GM12875 (cell line): ENCODE results near the gene IP6K1.
A peak's percentile ranks its signal among the peaks of the same experiment; 100 is the strongest.
"Not testable (repeated sequence)": the region's sequence is repeated elsewhere in the genome, so short reads cannot be mapped to it uniquely, and the experiment has no call there.

ENCODE experiments used
- H3K4me3 ChIP-seq: one replicate; pipeline ENCODE4 v1.5.1; 2011; ENCODE audit warnings: low read depth, low read length, control low read depth
- TF ChIP-seq, protein P1 (sequence below): IDR thresholded peaks from 2 replicates; pipeline ENCODE4 v1.5.1; 2011; ENCODE audit warnings: low read depth, mild to moderate bottlenecking, control low read depth, inconsistent platforms, low read length, moderate library complexity, borderline replicate concordance; ENCODE audit not compliant: insufficient read depth

IP6K1 gene

DNA sequence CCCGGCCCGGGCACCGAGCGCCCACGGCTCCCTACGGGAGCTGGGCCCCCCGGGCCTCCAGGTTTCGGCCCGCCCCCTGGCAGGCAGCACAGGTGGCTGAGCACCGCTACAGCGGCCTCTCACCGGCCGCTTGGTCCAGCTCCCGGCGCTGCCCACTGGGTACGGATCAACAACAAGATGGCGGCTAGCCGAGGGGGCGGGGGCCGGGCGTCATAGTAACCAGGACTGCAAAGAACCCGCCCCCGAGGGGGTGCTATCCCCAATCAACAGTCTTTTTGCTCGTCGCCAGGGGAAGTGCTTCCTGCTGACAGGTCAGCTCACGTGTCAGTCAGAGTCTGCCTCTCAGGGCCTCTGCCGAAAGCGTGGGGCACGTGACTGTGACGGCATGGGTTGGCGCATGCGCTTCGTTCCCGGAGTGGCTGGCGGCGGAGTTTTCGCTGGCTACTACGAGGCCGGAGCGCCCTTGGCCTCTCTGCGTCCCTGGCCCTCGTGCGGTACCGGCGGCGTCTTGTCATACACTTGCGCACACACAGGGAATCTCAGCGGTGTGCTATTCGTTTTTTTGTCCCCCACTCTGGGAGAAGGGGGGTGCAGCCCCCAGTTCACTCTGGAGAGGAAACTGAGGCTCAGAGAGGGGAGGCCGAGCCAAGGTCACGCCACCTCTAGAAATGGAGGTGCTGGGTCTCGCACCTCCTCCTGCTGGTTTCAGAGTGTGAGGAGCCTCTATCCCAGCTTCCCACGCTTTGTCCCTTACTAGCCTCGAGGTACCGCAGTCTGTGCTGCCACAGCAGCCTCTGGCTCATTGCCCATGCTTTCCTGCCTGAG lies at the start of gene IP6K1:
TSS of gene IP6K1 (minus strand) at position 186 of the 825 bp plus-strand sequence. CDS start 38,502 bp downstream, outside the sequence.
- peak within 1 kb of the TSS; percentile 85 for H3K4me3 ChIP-seq
- TF ChIP-seq, protein P1, sequence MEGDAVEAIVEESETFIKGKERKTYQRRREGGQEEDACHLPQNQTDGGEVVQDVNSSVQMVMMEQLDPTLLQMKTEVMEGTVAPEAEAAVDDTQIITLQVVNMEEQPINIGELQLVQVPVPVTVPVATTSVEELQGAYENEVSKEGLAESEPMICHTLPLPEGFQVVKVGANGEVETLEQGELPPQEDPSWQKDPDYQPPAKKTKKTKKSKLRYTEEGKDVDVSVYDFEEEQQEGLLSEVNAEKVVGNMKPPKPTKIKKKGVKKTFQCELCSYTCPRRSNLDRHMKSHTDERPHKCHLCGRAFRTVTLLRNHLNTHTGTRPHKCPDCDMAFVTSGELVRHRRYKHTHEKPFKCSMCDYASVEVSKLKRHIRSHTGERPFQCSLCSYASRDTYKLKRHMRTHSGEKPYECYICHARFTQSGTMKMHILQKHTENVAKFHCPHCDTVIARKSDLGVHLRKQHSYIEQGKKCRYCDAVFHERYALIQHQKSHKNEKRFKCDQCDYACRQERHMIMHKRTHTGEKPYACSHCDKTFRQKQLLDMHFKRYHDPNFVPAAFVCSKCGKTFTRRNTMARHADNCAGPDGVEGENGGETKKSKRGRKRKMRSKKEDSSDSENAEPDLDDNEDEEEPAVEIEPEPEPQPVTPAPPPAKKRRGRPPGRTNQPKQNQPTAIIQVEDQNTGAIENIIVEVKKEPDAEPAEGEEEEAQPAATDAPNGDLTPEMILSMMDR = no peak

DNA sequence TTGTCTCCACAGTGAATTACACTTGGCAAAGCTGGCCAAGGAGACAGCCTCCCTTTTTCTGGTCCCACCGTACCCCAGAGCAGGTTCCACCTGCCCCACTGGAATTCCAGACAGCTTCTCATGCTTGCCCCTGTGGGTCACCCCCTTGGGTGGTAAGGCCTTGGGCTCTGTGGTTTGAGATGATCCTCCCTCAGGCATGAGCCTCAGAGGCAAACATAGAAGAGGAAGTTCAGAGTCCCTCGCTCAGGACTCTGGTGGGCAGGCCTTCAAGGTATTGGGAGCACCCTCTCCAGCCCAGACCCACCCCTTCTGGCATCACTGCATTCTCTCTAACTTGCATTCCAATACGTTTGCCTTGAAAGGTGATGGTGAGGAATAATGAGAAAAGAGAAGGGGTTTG lies 45.0 kb upstream of the IP6K1 start:
- TF ChIP-seq, protein P1 = no peak
- H3K4me3 ChIP-seq = no peak overlapping the region

DNA sequence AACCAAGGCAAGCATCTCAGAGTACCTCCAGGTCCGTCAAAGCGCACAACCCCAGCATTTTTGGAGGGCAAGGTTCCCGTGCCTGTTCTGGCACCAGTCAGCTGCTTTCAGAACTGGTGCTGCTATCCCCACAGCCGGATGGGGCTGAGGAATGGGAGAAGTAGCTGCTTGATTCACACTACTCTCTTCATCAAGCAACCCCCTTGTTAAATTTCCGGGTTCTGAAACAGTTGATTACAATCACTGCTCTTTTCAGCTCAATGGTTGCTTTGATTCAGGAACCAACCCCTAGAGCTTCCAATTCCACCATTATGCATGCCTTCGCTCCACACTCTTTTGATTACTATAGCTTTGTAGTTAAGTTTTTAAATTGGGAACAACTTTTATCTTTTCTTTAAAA lies 39.7 kb upstream of the IP6K1 start:
- no peak overlapping the region for H3K4me3 ChIP-seq
- TF ChIP-seq, protein P1 = no peak

DNA sequence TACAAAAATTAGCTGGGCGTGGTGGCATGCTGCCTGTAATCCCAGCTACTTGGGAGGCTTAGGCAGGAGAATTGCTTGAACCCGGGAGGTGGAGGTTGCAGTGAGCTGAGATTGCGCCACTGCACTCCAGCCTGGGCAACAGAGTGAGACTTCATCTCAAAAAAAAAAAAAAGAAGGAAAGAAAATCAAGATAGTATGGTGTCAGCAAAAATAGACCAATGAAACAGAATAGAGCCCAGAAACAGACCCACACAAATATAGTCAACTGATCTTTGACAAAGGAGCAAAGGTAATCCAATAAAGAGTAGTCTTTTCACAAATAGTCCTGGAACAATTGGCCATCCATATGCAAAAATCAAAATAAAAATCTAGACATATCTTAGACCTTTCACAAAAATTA lies 36.8 kb upstream of the IP6K1 start:
- H3K4me3 ChIP-seq = not testable (repeated sequence)

DNA sequence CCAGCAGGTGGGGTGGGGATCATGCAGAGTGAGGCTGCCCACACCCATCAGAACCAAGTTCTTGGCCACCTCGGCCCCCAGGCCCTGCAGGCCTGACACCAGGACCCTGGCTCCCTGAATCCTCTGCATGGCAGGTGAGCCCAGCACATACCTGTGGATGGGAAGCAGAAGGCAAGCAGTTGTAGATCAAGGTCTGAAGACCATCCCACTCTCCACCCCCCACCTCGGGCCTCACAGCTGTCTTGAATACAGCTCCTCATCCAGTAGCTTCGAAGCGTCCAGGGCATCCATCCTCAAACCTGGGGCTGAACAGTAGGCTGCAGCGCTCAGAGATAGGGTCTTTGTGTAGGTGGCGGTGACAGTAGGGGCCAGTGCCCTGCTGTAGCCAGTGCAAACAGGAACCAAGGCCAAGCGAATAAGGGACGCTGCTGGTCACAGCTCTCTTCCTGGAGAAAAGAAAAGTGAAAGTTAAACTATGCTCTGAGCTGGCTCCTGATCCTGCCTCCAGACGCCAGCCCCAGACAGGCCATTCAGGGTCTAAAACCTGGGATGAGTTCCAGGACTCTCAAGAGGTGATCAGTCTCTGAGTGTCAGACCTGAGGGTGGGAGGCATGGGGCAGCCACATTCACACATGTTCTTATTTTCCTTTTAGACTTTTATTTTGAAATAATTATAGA lies 27.3 kb upstream of the IP6K1 start, which contains the start of gene UBA7:
TSS of gene UBA7 (minus strand) at position 457 of the 678 bp plus-strand sequence. CDS start at position 291, 166 bp downstream.
- peak within 1 kb of the TSS; percentile 58 for H3K4me3 ChIP-seq
- TF ChIP-seq, protein P1 = no peak

DNA sequence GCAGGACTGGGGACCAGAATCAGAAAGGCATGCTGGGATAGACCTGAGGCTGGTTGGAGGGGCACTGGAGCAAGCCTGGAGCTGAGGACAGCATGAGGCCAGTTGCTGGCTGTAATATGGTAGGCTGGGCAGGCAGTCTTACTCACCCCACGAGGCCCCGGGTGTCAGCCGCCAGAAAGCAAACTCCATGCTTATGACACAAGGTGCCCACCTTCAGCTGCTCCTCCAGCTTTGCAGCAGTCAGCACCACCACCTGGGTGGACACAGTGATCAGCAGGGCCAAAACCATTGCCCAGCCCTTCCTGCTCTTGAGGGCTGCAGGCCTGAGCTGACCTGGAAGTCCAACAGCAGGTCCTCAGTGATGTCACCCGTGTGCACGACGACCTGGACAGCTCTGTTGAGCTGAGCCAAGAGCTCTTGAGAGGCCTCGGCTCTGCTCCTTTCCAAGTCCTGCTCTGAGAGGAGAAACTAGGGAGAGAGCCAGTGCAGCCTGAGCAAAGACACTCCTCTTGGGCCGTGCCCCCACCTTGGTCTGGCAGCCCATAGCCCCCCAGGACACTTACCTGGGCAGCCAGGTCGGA lies 26.7 kb upstream of the IP6K1 start:
- TF ChIP-seq, protein P1 = no peak
- peak overlapping the region; percentile 58 for H3K4me3 ChIP-seq

DNA sequence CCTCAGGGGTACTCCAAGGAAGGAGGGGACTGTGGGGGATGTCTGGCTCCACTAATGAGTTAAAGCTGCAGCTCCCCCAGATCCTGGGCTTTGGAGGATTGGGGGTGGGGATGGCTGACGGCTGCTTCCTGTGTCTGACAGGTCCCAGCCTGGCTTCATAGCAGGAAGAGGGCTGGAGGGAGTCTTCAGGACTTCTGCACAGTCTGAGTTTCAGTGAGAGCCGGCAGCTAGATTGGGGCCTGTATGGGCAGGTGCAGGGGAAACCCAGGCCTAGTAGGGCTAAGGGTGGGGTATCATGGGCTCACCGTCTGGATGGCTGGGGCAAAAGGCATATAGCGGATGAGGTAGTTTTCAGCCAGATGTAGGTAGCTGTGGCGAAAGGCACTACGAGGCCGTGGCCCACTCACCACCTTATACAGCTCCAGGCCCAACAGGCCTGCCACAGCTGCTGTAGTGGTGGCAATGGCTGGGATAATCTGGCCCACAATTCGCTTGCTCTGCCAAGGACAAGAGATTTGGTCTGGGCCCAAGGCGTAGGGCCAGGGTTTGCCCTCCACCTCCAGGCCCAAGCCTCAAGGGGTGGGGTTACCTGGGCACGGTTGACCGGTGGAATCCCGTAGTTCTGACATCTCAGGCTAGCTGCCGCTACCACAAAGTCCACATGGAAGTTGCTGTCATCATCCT lies 21.2 kb upstream of the IP6K1 start:
- TF ChIP-seq, protein P1 = no peak
- peak overlapping the region; percentile 4 for H3K4me3 ChIP-seq
